Measurements from ENCODE around the gene MRPS18A.

Gene MRPS18A

DNA sequence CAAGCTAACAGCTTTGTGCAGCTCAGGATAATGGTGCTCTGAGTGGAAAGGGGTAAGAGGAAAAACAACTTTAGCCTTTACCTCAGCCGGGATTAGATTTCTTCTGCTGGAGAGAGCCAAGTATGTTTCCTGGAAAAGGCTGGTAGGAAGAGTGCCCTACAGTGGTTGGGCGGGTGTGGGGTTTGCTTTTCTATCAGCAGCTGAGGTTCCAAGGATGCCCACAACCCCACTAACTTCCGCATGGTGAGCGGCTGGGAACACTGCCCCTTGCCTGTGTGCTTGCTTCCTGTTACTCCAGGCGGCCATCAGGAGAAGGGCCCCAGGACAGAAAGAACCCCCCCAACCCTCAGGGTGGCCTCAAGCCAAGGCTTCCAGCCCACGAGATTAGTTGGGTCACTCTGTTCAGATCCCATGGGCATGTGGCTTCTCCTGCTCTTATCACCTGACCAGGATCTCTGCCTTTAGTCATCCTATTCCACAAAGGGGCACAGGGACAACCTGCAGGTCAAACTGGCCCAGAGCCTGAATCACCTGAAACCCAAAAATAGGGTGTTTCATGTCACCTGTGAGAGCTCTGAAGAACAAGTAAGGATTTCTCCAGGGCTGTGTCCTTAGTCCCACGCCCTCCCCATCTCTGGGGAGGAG is 10.5 kb downstream of the MRPS18A start:
- DNase-seq (ENCODE audit: extremely low spot score), result no peak
- ChIA-PET CTCF (no interaction called here), POLR2A (interaction anchor here (1.7 kb wide), 1 partner anchor 11 kb away, joined by 6 read pairs; the partner anchor contains the start of gene MRPS18A)
- TF ChIP-seq ARNT (IDR thresholded peaks at IDR 0.05), result no peak
- no peak for TF ChIP-seq TARDBP (IDR thresholded peaks at IDR 0.05)
- TF ChIP-seq CTBP1 (IDR thresholded peaks at IDR 0.05; ENCODE audit: borderline replicate concordance), result no peak

GRCh38 chr6:43674921-43675320 is 12.7 kb downstream of the MRPS18A start:
- POLR2A ChIA-PET, result no interaction called here
- TF ChIP-seq HDGF (IDR thresholded peaks at IDR 0.05; ENCODE audit: borderline replicate concordance) (no peak), ZNF384 (IDR thresholded peaks at IDR 0.05) (no peak)
- CTCF ChIA-PET, result no interaction called here
- no peak for DNase-seq (ENCODE audit: extremely low spot score)

GRCh38 chr6:43674291-43674690 is 13.3 kb downstream of the MRPS18A start:
- ChIA-PET POLR2A (no interaction called here), CTCF (no interaction called here)
- TF ChIP-seq FOXA1 (IDR thresholded peaks at IDR 0.05), result no peak
- no peak for TF ChIP-seq LEF1 (IDR thresholded peaks at IDR 0.05; ENCODE audit: borderline replicate concordance)
- no peak for TF ChIP-seq HDGF (IDR thresholded peaks at IDR 0.05; ENCODE audit: borderline replicate concordance)
- TF ChIP-seq ZNF384 (IDR thresholded peaks at IDR 0.05), result no peak
- no peak for TF ChIP-seq SUZ12 (IDR thresholded peaks at IDR 0.05)
- no peak for TF ChIP-seq FOXK2 (IDR thresholded peaks at IDR 0.05)
- TF ChIP-seq L3MBTL2 (conservative IDR thresholded peaks at IDR 0.05), result no peak
- TF ChIP-seq BHLHE40 (IDR thresholded peaks at IDR 0.05; ENCODE audit: borderline replicate concordance), result no peak
- no peak for TF ChIP-seq ARNT (IDR thresholded peaks at IDR 0.05)
- TF ChIP-seq NFRKB (IDR thresholded peaks at IDR 0.05), result no peak
- TF ChIP-seq, protein P1, sequence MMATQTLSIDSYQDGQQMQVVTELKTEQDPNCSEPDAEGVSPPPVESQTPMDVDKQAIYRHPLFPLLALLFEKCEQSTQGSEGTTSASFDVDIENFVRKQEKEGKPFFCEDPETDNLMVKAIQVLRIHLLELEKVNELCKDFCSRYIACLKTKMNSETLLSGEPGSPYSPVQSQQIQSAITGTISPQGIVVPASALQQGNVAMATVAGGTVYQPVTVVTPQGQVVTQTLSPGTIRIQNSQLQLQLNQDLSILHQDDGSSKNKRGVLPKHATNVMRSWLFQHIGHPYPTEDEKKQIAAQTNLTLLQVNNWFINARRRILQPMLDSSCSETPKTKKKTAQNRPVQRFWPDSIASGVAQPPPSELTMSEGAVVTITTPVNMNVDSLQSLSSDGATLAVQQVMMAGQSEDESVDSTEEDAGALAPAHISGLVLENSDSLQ (IDR thresholded peaks at IDR 0.05), result no peak
- no peak for TF ChIP-seq TARDBP (IDR thresholded peaks at IDR 0.05)
- TF ChIP-seq SP1 (IDR thresholded peaks at IDR 0.05), result no peak
- TF ChIP-seq FOXM1 (IDR thresholded peaks at IDR 0.05; ENCODE audit: borderline replicate concordance), result no peak
- TF ChIP-seq ELF4 (IDR thresholded peaks at IDR 0.05), result no peak
- TF ChIP-seq CTBP1 (IDR thresholded peaks at IDR 0.05; ENCODE audit: borderline replicate concordance), result no peak
- DNase-seq (ENCODE audit: extremely low spot score), result no peak

DNA sequence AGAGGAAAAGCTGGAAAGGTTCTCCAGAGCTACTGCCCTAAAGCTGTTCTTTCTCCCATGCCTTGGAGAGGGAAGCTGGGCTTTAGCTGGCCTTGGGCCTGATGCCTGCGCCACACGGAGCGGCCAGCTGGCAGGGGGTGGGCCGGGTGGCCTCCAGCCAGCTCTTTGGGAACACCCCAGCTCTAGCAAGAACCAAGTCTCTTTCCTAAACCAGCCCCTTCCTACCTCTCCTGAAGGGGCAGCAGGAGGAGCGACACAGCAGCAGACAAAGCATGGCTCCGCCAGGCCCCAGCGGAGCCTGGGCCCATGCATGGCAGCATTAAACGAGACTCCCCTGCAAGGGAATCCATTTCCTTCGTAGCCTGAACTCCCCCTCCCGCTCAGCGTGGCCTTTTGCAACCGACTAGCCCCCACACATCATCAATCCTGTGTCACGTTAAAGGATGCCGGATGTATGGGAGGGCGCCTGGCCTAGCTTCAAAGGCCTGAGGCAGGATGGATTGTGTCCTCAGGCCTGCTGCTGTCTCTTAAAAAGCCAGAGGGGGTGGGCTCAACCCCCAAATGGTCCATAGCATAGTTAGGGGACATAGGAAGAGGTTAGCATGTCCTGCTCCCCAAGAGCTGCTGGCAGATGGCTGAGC is 14.0 kb downstream of the MRPS18A start:
- CTCF ChIA-PET, result interaction anchor here (0.6 kb wide), 1 partner anchor 20 kb away, joined by 4 read pairs; no protein-coding TSS in a partner anchor
- TF ChIP-seq BHLHE40 (IDR thresholded peaks at IDR 0.05; ENCODE audit: borderline replicate concordance) (no peak), NFRKB (IDR thresholded peaks at IDR 0.05) (no peak), TARDBP (IDR thresholded peaks at IDR 0.05) (no peak), SUZ12 (IDR thresholded peaks at IDR 0.05) (no peak), CTBP1 (IDR thresholded peaks at IDR 0.05; ENCODE audit: borderline replicate concordance) (no peak), FOXM1 (IDR thresholded peaks at IDR 0.05; ENCODE audit: borderline replicate concordance) (no peak), FOXA1 (IDR thresholded peaks at IDR 0.05) (no peak), ZNF384 (IDR thresholded peaks at IDR 0.05) (no peak), L3MBTL2 (conservative IDR thresholded peaks at IDR 0.05) (no peak), ARNT (IDR thresholded peaks at IDR 0.05) (no peak), SP1 (IDR thresholded peaks at IDR 0.05) (no peak)
- DNase-seq (ENCODE audit: extremely low spot score), result no peak
- POLR2A ChIA-PET, result interaction anchor here (1.1 kb wide), 1 partner anchor 11 kb away, joined by 3 read pairs; no protein-coding TSS in a partner anchor

DNA sequence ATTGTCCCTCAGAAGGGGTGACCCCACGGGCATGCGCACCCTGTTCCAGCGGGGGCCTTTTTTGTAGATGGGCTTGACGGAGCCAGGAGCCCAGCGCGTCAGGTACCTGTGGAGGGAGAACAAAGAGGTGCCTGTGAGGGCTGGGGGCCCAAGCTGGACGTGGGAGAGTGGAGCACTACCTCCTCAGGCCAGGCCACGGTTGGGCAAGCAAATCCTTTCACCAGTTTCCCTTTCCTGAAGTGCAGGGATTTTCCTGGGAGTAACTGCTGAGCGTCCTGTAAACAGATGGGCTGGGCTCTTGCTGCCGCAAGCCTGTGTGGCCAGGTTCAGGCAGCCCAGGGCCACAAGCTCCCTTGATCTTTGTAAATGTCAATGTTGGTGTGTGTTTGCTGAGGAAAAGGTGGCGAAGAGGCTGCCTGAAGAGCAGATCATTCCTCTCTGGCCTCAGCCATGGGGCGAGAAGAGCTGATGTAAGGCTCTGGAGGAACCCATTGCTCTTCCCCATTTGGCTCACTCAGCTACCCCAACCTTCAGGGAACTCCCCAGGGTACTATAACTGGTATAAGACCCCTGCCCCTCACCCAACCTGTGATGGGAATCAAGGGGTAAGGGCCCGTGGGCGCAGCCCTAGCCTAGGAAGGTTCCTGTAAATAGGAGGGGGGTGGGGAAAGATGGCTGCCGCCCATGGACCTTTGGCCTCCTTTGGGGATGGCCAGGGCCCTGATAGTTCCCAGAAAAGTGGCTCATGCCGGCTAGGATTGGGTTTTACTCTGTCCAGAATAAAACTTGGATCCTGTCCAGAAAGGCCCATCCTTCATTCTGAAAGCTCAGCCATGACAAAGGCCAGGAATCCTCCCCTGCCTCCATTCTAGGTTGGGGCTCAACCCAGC is 15.5 kb downstream of the MRPS18A start:
- DNase-seq (ENCODE audit: extremely low spot score), result no peak
- POLR2A ChIA-PET, result interaction anchor here (1.1 to 1.8 kb wide), 4 partner anchors 10 to 98 kb away, joined by 3 to 6 read pairs (median 4); partner anchors contain the start of genes MRPS18A and VEGFA
- TF ChIP-seq CTBP1 (IDR thresholded peaks at IDR 0.05; ENCODE audit: borderline replicate concordance), result no peak
- no peak for TF ChIP-seq NFRKB (IDR thresholded peaks at IDR 0.05)
- TF ChIP-seq TARDBP (IDR thresholded peaks at IDR 0.05), result no peak
- TF ChIP-seq ARNT (IDR thresholded peaks at IDR 0.05), result no peak
- TF ChIP-seq FOXM1 (IDR thresholded peaks at IDR 0.05; ENCODE audit: borderline replicate concordance), result no peak
- TF ChIP-seq LEF1 (IDR thresholded peaks at IDR 0.05; ENCODE audit: borderline replicate concordance), result no peak
- TF ChIP-seq ZNF384 (IDR thresholded peaks at IDR 0.05), result no peak
- CTCF ChIA-PET, result interaction anchor here (0.5 to 0.6 kb wide), 2 partner anchors 25 to 35 kb away, joined by 3 to 4 read pairs; no protein-coding TSS in a partner anchor

- DNase-seq (ENCODE audit: extremely low spot score), result no peak
- POLR2A ChIA-PET, result interaction anchor here (1.1 to 2.3 kb wide), 6 partner anchors 11 to 99 kb away, joined by 3 to 9 read pairs (median 4); partner anchors contain the start of genes GTPBP2, MRPS18A and VEGFA
- CTCF ChIA-PET, result interaction anchor here (0.5 kb wide), 1 partner anchor 34 kb away, joined by 4 read pairs; no protein-coding TSS in a partner anchor
- TF ChIP-seq ARNT (IDR thresholded peaks at IDR 0.05) (no peak), SP1 (IDR thresholded peaks at IDR 0.05) (no peak), FOXM1 (IDR thresholded peaks at IDR 0.05; ENCODE audit: borderline replicate concordance) (no peak), FOXK2 (IDR thresholded peaks at IDR 0.05) (no peak), CTBP1 (IDR thresholded peaks at IDR 0.05; ENCODE audit: borderline replicate concordance) (no peak), SUZ12 (IDR thresholded peaks at IDR 0.05) (no peak), NFRKB (IDR thresholded peaks at IDR 0.05) (no peak), ELF4 (IDR thresholded peaks at IDR 0.05) (no peak)
Observed at GRCh38 chr6:43671011-43671800, 16.4 kb downstream of the MRPS18A start.

Measured in HEK293T (cell line).